Activated CD8-positive, alpha-beta memory T cell treated with anti-CD3 and anti-CD28 coated beads, Interleukin-2, amount 50 U/mL, for 1 hour (primary cell): ENCODE results near the gene LSM12.

Source experiments
- DNase-seq: peaks from one replicate; pipeline ENCODE4 v3.0.0-alpha.2; 2020; ENCODE audit errors: extremely low read depth

LSM12 gene

DNA sequence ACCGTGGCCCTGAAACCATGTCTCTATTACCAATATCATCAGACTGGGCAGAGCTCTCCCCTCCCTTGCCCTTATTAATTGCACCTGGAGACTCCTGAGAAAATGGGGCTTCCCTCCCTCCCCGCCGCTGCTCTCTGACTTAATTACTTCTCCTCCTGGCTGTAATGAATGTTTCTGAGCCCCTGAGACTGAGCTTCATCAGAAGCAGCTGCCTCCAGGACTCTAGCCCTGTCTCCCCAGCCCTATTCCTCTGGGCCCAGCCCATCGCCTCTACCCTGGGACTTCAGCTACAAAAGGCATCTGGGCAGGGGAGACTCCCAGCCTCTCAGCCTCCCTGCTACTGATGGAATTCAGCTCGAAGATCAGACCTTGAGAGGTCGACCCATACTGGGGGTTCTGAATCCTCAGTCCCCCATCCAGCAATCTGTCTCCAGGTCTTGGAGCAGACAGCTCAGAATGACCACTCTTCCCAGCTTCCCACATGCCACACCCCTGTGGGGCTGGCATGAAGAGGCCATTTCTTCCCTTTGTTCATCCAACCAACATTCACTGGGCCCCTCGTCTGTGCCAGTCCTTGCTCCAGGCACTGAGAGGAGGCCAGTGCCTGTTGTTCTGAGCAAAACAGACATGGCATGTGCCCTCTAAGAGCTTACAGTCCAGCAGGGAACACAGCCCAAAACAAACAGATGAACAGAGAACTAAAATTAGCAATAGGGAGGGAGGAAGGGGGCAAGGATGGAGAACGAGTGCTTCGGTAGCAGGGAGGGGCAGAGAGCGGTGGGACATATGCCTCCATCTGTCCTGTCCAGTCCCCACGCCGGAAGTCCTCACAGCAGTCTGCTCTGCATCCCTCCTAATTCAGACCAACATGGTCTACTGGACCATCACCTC, 79.1 kb downstream of the LSM12 start:
- DNase-seq, result no peak

DNA sequence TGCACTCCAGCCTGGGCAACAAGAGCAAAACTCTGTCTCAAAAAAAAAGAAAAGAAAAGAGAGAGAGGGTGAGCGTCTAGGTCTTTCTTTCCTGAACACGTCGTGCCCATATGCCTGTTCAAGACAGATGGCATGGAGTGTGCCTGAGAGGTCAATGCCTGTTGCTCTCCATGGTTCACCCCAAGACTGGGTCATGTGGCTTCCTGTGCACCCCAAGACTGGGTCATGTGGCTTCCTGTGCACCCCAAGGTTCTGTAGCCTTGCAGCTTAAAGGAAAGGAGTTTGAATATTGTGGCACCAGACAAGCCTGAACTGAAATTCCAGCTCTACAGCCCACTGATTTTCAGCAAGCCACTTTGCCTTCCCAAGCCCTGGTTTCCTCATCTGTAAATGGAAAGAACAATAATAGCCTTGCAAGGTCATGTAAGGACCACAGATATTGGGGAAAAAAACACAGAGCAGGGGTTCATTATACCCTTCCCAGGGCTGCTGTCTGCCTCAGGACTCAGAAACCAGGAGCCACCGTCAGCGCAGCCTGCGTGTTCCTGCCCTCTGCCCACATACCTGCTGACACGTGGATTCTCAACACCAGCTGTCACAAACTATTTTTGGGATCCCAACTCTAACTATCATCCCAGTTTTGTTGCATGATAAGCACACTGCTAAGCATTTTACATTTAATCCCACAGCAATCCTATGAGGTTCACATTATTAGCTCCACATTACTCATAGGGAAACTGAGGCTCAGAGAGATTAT, 80.1 kb downstream of the LSM12 start:
- no peak for DNase-seq

DNA sequence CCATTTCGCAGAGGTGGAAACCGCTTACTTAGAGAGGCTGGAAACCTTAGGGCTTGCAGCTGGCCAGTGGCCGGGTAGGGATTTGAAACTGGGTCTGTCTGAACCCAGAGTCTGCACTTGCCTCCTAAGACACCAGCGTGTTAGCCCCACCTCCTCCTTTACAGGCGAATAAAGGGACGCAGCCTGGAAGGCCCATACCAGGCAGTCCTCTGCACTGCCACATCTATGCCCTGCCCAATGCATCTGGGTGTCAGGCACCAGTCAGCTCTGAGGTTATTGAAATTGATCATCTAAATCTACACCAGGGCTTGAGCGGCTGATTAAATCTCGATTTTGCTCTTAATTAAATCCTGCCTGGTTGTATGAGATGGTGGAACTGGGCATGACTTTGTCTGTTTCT, 82.0 kb downstream of the LSM12 start:
- DNase-seq, result no peak
